Adrenal gland (tissue), 12 donors: ENCODE measurements around the gene MICU1. TPM values are rescaled to one million over a fixed set of nuclear protein-coding genes. Genes with fewer than 3 reads are reported as not detected.

Experiments used
- DNase-seq, 7 donors: peaks; one replicate each; pipeline ENCODE4 v3.0.0-alpha.2; 2019 to 2020
- H3K27ac ChIP-seq, 5 donors: fragments of 200-600 bp; sonication (generic) in 4 of 5; 1 replicate in 3 of 5; 2 replicates in 2 of 5; pipeline versions ENCODE4 v1.5.1 to v1.8.0; 2016 to 2020; ENCODE audit warnings: mild to moderate bottlenecking in 1 of 5
- H3K27me3 ChIP-seq: fragments of 200-600 bp; 2 replicates; pipeline ENCODE4 v1.8.0; 2021
- H3K36me3 ChIP-seq, 2 donors: fragments of 200-600 bp; replicated peaks in 1 of 2; 1 replicate in 1 of 2; 2 replicates in 1 of 2; pipeline versions ENCODE4 v1.5.1 to v1.8.0; 2018 to 2022
- H3K4me1 ChIP-seq, 2 donors: fragments of 200-600 bp; replicated peaks in 1 of 2; 1 replicate in 1 of 2; 2 replicates in 1 of 2; pipeline versions ENCODE4 v1.5.1 to v1.8.0; 2018 to 2021
- H3K4me3 ChIP-seq, 4 donors: fragments of 200-600 bp; sonication (generic) in 3 of 4; one replicate each; pipeline ENCODE4 v1.5.1; 2016 to 2018
- H3K9me3 ChIP-seq, 3 donors: fragments of 200-600 bp; sonication (generic) in 1 of 3; replicated peaks in 1 of 3; 1 replicate in 2 of 3; 2 replicates in 1 of 3; pipeline versions ENCODE4 v1.5.1 to v1.8.0; 2016 to 2021
- POLR2A ChIP-seq, 2 donors: fragments of 450-650 bp; IDR thresholded peaks; one replicate each; pipeline ENCODE4 v1.6.1; 2017; ENCODE audit warnings: antibody characterized with exemption in 2 of 2, mild to moderate bottlenecking in 2 of 2, moderate library complexity in 1 of 2
- WGBS, 4 donors: extraction: QIAGEN DNeasy Blood & Tissue Kit in 2 of 4; methylation state at CpG; one replicate each; pipeline versions ENCODE4 v1.1.5 to v1.1.7; 2013 to 2017; 5-methylcytosine and 5-hydroxymethylcytosine counted together
- intact Hi-C, 2 donors: fragments of 100-400 bp; cut with DNase I; formaldehyde crosslinking; loops; one replicate each; pipeline versions ENCODE4 v1.14.1 to v1.15.0; 2022 to 2023
- polyA plus RNA-seq, 3 donors: library from polyadenylated mRNA; stranded (reverse); fragments of 200-250 nt in 2 of 3; fragments of 350-450 nt in 1 of 3; fragmentation: Illumina TruSeq in 1 of 3; extraction: RNeasy Lipid Tissue Mini Kit (QIAGEN cat#74804) in 1 of 3; gene quantifications; one replicate each; pipeline ENCODE4 v1.2.3, GENCODE V29; 2013 to 2014
- total RNA-seq, 9 donors: library from RNA; depleted of rRNA in 4 of 9; stranded (reverse); fragments of >200 nt in 4 of 9; fragments of 120-200 nt in 1 of 9; fragmentation: NEBNext Ultra II Directional in 1 of 9; extraction: Animal tissue kit (Norgen Biotek cat#: 25700) in 1 of 9; gene quantifications; one replicate each; pipeline versions ENCODE4 v1.1.0 to v1.2.4, GENCODE V29; 2013 to 2023
- TF ChIP-seq, protein P1 (sequence below), 6 experiments: fragments of 450-650 bp in 4 of 6; fragments of 200-600 bp in 2 of 6; sonication (generic) in 1 of 6; IDR thresholded peaks; 1 replicate in 5 of 6; 2 replicates in 1 of 6; pipeline versions ENCODE4 v1.5.1 to v1.8.0; 2016 to 2021; ENCODE audit warnings: antibody characterized with exemption in 6 of 6, mild to moderate bottlenecking in 2 of 6, moderate library complexity in 1 of 6
- donor health status: healthy with polysubstance abuse.
- donor health status: Bipolar disorder and iron deficiency.
- donor health status: DM: yes; HTN: yes; CAD: no.
- donor health status: DM: no; HTN: no; CAD: no.
- donor health status: DM: no; HTN: no; CAD: no.
- donor health status: DM: yes; HTN: yes; CAD: no.

MICU1 gene
- total and polyA plus RNA-seq, 12 donors, result 56.5 to 122 (median 90.2) TPM

DNA sequence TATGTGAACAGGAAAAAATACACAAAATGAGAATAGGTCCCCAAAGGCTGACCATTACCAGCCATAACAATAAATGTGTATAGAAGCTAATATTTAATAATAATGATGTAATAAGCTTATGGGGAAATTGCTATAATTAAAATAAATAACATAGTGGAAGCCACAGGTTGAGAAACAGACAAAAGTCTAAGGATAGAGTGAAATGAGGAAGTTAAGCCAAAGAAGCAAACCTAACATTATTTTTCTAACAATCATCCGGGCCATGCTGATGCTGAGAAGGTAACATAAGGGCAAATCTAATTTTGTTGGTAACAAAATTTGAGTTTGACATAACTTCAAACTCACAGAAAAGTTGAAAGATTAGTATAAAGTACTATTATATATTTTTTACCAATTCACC is 115.9 kb downstream of the MICU1 start:
- H3K27ac ChIP-seq, result no peak overlapping the region
- WGBS, 4 donors, result 71 to 89% (median 77%) methylated on average over 1 of the region's 1 CpG
- no peaks in the 10 kb centered on the region for H3K36me3 ChIP-seq
- no peak for TF ChIP-seq POLR2A (IDR thresholded peaks at IDR 0.05)
- TF ChIP-seq, protein P1, sequence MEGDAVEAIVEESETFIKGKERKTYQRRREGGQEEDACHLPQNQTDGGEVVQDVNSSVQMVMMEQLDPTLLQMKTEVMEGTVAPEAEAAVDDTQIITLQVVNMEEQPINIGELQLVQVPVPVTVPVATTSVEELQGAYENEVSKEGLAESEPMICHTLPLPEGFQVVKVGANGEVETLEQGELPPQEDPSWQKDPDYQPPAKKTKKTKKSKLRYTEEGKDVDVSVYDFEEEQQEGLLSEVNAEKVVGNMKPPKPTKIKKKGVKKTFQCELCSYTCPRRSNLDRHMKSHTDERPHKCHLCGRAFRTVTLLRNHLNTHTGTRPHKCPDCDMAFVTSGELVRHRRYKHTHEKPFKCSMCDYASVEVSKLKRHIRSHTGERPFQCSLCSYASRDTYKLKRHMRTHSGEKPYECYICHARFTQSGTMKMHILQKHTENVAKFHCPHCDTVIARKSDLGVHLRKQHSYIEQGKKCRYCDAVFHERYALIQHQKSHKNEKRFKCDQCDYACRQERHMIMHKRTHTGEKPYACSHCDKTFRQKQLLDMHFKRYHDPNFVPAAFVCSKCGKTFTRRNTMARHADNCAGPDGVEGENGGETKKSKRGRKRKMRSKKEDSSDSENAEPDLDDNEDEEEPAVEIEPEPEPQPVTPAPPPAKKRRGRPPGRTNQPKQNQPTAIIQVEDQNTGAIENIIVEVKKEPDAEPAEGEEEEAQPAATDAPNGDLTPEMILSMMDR (IDR thresholded peaks at IDR 0.05), result no peak
- no peaks in the 10 kb centered on the region for H3K27me3 ChIP-seq
- H3K4me3 ChIP-seq, result no peak overlapping the region
- no peaks in the 10 kb centered on the region for H3K4me1 ChIP-seq
- no peaks in the 10 kb centered on the region for H3K9me3 ChIP-seq
- DNase-seq, result no peak
- intact Hi-C loops, result no loop called here

DNA sequence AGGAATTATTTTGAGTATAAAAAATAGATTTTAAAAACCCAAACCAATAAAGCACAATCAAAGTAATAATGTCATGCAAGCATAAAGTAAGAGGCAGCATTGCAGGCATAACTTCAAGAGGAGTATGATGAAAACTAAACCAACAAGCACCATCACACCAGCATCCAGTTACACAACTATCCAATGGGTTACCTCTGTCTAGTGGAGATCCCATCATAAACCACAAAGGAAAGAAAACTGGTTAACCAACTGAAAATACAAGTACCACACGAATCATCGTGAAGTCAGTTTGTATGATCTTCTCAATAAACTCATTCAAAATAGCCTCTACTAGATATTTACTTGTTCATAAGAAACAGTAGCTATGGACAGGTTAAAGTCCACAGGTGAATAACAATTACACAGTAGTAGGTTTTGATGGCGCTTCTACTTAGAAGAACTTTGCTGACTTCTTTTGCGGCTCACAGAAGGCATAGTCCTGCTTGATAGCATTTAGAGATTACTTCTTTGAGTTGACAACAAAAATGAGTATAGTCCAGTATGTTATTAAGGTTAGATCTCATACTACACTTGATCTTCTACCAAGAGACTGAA is 116.6 kb downstream of the MICU1 start:
- H3K27ac ChIP-seq, result no peak overlapping the region
- TF ChIP-seq, protein P1 (IDR thresholded peaks at IDR 0.05), result no peak
- no peak for TF ChIP-seq POLR2A (IDR thresholded peaks at IDR 0.05)
- no peaks in the 10 kb centered on the region for H3K9me3 ChIP-seq
- H3K4me3 ChIP-seq, result no peak overlapping the region
- no peaks in the 10 kb centered on the region for H3K36me3 ChIP-seq
- H3K4me1 ChIP-seq, result no peaks in the 10 kb centered on the region
- 91 to 98% (median 94%) methylated on average over 4 of the region's 4 CpGs for WGBS, 4 donors
- intact Hi-C loops, result no loop called here
- H3K27me3 ChIP-seq, result no peaks in the 10 kb centered on the region
- no peak for DNase-seq

DNA sequence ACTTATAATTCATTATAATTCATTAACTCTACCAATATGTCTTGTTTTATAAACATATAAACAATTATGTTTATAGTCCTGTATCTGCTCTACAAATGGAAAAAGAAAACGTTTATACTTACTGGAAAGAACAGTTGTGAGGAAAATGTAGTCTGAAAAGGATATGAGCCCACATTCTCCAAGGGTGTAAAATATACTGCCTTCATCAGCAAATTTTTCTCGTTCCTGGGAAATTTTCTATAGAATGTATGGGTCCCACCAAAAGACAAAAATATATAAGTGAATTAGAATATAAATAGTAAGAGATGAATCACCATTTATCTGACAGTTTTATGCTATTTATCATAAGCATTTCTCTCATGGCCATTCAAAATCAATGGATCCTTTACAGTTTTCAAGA is 117.8 kb downstream of the MICU1 start:
- H3K4me3 ChIP-seq, result no peak overlapping the region
- intact Hi-C loops, result no loop called here
- no peaks in the 10 kb centered on the region for H3K27me3 ChIP-seq
- TF ChIP-seq, protein P1 (IDR thresholded peaks at IDR 0.05), result no peak
- TF ChIP-seq POLR2A (IDR thresholded peaks at IDR 0.05), result no peak
- DNase-seq, result no peak
- no peaks in the 10 kb centered on the region for H3K36me3 ChIP-seq
- peaks cover 0 to 6% of the 10 kb centered on the region in 2 donors for H3K4me1 ChIP-seq
- WGBS, 4 donors, result 62 to 76% (median 69%) methylated on average over 2 of the region's 2 CpGs
- H3K27ac ChIP-seq, result no peak overlapping the region
- no peaks in the 10 kb centered on the region for H3K9me3 ChIP-seq

DNA sequence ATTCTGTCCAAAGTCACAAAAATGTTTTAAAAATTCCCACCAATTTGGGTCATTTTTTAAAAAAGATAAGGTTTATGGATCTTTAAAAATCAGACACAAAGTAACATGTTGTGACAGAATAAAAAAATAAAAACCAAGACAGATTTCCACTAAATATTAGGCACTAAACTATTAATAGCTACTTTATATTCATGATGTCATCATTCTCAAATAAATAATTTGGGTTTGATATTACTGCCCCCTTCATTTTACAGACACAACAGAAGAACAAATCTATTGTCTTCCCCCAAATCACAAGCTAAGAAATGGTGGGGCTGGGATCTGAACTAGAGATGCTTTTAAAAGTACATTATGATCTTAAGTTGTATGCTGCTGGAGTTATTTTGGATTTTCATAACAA is 119.4 kb downstream of the MICU1 start:
- no peak for DNase-seq
- Histone ChIP-seq H3K4me1 (peaks cover 0 to 8% of the 10 kb centered on the region in 2 donors), H3K36me3 (no peaks in the 10 kb centered on the region), H3K27me3 (no peaks in the 10 kb centered on the region), H3K27ac (no peak overlapping the region), H3K9me3 (no peaks in the 10 kb centered on the region), H3K4me3 (no peak overlapping the region)
- TF ChIP-seq, protein P1 (IDR thresholded peaks at IDR 0.05), result no peak
- no peak for TF ChIP-seq POLR2A (IDR thresholded peaks at IDR 0.05)
- intact Hi-C loops, result no loop called here
